HG03520 (cell line): ENCODE measurements around the gene NKX2-4.
"Not testable (repeated sequence)": the region's sequence is repeated elsewhere in the genome, so short reads cannot be mapped to it uniquely, and the experiment has no call there.

Source experiments
- ATAC-seq: cut with Tn5 transposase; IDR thresholded peaks from one replicate; pipeline ENCODE4 v1.9.1; 2021; ENCODE audit warnings: mild to moderate bottlenecking, moderate library complexity; ENCODE audit not compliant: unreplicated experiment

The NKX2-4 gene

GRCh38 chr20:21394551-21394950, 2.8 kb downstream of the NKX2-4 start:
- no peak for ATAC-seq

DNA sequence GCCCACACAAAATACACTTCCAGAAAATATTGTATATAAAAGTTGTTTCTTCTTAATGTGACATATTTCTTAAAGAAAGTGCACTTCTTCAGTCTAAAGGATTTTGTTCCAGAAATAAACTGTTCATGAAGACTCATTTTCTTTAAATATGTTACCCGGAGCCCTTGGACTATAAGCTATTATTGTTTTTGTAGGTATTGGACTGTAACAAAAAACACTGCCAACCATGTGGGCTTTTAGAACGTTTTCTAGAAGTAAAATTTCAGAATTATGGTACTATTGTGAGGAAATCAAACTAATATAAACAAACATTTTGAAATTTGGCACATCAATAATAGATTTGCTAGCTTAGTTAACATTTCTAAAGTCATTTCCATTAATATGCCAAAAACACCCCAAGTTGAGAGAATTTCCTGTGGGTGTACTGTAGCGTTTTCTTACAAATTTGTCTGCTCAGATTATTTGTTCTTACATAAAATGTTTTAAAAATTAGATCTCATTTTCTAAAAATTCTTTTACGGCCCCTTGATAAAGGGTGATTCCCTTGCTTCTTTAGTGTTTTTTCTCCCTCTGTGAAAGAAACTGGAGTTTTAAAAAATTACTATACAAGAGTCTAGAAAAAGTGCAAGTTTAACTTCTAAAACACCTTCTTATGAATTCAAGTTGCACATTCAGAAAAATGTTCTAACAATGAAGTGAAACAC, 3.4 kb downstream of the NKX2-4 start:
- no peak for ATAC-seq

DNA sequence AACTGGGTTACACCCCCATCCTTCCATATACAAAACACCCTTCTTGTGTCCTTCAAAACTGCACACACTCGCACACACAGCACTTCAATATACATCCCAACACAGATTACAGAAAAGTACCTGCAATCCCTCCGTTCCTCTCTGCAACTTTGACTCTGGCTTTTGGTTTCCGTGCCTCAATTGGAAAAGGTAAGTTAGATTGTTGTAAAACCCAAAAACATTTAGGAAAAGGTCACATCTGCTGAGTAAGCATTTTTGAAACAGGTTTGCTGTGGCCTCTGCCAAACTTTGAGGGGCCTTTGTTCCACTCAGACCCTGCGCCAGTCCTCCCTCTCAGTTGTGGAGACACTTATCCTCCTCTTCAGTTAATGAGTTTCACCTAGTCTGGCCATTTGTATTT, 4.2 kb downstream of the NKX2-4 start:
- ATAC-seq, result no peak

GRCh38 chr20:21391972-21392352, 5.4 kb downstream of the NKX2-4 start:
- no peak for ATAC-seq

GRCh38 chr20:21391185-21391971, 5.9 kb downstream of the NKX2-4 start:
- ATAC-seq, result no peak

DNA sequence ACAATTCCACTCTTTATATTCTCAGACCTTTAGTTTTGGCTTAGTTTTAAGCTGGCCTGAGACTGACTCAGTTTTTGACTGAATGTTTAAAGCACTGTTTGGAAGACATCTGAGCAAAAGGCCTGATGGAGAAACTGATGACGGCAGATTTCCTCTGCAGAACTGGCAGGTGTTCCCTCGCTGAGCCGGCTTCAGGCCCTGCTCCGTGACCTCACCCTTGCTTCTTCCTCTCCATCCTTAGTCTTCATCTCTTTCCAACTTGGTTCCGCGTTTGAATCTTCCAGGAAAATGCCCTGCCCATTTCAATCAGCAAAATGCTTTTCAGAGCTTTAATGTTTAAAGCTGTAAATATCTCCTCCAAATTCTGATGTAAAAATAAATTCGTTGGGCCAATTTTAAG, 6.6 kb downstream of the NKX2-4 start:
- no peak for ATAC-seq

DNA sequence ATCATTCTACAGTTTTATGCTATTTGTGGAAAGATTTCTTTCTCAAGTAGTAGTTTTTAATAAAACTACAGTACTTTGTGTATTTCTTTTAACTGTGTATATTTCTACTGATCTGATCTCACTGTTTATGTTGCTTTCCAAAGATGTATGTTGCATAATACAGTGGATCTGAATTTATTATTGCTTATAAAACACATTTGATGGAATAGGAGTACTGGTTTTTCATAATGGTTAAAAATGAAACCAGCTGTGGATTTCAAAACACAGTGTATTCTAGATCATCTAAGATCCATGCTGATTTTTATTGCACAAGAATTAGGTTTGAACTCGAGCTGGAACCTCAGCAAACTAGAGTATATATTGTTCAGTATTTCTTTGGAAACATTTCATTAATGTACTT, 8.0 kb downstream of the NKX2-4 start:
- no peak for ATAC-seq

- ATAC-seq, result no peak
Observed at GRCh38 chr20:21388566-21388965, 8.8 kb downstream of the NKX2-4 start.

DNA sequence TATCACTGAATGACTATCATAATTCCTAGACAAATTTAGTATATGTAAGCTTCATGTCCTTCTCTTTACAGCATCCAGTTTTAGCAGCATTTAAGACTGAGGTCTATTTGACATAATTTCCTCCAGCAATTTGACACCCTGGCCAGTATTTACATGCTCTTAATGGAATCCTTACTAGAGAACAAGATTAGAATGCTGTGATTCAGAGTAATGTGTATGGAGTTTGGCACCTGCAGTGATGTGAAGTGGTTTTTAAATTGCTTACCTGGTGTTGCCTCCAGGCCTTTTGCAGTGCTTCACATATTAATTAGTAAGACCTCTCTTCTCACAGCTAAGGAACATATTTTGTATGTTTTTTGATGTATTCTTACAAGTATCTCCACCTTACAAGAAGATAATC, 9.8 kb downstream of the NKX2-4 start:
- ATAC-seq, result no peak

GRCh38 chr20:21386111-21386510, 11.2 kb downstream of the NKX2-4 start:
- ATAC-seq, result no peak

DNA sequence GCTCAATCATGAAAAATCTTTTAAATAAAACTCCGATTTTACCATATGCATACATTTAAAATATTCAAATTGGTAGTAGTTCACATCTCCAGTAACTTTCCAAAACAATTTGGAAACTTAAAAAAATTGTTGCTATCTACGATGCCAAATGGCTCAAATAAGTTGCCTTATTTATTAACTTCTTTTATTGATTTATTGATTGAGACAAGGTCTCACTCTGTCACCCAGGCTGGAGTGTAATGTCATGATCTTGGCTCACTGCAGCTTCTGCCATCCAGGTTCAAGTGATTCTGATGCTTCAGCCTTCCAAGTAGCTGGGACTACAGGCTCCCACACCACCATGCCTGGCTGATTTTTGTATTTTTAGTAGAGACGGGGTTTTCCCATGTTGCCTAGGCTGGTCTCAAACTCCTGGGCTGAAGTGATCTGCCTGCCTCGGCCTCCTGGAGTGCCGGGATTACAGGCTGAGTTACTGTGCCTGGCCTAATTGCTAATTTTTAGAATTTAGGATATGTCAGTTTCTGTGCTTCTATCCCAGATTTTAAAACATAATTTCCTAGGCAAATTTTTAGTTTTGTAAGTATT, 12.9 kb downstream of the NKX2-4 start:
- ATAC-seq, result no peak

DNA sequence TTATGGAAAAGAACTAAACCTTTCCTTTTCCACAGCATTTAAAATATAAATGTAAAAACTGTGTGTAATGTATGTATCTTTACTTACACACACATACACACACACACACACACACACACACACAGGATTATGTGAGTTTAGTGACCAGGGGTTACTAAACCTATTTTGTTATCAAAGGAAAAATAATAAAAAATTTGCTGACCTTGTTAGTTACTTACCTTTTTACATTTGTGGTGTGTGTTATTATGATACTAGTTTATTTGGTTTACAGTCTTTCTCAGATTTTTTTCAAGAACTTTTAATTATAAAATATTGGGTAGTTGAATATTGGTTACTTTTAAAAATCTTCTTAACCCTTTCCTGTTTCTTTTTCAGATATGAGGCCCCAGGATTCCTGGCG, 15.7 kb downstream of the NKX2-4 start:
- ATAC-seq, result no peak

DNA sequence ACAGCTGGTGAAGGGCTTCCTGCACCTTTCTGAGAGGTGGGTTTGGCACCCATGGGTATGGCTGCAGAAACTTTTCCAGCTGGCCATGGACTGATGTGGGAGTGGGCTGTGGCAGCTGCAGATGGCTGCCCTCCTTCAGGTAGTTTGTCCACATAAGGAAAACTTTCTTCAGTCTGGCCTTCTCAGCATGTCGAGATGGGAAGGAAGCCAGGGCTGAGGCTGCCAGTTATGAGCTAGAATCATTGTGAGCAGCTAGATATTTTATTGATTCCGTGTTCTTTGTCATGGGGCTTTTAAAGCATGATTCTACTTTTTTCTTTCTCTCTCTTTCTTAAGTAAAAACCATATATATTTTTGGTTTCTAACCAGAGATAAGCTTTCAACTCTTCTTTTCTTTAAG, 16.6 kb downstream of the NKX2-4 start:
- no peak for ATAC-seq

- ATAC-seq, result no peak
Observed at GRCh38 chr20:21378259-21378658, 19.1 kb downstream of the NKX2-4 start.

DNA sequence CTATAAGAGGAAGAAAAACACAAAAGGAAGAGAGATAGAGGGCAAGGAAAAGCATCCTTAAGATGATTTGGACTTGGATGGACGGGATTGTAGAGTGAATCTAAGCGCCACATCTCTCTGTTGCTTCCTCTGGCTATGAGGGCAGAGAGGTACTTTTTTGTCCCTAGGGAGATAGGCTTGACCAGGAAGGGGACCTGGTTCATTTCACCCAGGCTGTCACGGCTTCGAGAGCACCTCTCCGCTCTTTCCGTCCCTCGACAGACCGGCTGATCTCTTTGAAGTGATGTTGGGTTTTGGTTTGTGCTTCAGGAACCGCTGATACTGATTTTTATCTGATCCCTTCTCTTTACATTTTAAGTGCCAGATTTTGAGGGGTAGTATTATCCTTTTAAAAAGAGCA, 19.6 kb downstream of the NKX2-4 start:
- no peak for ATAC-seq

- ATAC-seq, result no peak
Observed at GRCh38 chr20:21376626-21377025, 20.7 kb downstream of the NKX2-4 start.

- no peak for ATAC-seq
Observed at GRCh38 chr20:21373436-21373835, 23.9 kb downstream of the NKX2-4 start.

DNA sequence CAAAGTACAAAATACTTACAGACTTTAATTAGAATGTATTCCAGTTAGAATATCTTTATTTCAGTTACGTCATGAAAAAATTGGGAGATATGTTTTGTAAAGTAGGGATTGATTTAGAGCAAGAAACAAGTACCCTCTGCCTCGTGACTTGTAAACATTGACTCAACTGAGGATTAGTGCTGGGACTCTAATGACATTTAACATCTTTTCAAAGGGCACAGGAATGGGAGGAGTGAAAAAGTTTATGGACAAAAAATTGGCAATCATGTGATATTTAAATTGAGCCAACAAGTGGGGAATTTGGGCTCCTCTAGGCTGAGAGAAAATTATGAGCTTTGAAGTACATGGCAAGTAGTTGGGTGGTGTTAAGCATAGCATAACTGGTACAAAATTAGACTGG, 25.3 kb downstream of the NKX2-4 start:
- no peak for ATAC-seq

- ATAC-seq, result no peak
Observed at GRCh38 chr20:21371193-21371592, 26.1 kb downstream of the NKX2-4 start.

DNA sequence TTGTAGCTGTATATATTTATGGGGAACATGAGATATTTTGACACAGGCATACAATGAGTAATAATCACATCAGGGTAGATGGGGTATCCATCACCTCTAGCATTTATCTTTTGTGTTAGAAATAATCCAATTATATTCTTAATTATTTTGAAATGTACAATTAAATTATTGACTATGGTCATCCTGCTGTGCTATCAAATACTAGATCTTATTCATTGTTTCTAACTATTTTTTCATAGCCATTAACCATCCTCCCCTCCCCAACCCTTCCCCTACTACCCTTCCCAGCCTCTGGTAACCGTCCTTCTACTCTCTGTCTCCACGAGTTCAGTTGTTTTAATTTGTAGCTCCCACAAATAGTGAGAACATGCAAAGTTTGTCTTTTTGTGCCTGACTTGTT, 28.5 kb downstream of the NKX2-4 start:
- no peak for ATAC-seq

DNA sequence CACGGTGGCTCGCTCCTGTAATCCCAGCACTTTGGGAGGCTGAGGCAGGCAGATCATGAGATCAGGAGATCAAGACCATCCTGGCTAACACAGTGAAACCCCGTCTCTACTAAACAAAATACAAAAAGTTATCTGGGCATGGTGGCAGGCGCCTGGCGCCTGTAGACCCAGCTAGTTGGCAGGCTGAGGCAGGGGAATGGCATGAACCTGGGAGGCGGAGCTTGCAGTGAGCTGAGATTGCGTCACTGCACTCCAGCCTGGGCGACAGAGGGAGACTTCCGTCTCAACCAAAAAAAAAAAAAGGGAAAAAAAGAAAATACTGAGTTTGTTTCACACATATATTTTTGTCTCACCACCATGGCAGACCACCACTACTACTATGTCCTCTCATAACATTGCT, 31.1 kb downstream of the NKX2-4 start:
- ATAC-seq, result not testable (repeated sequence)

GRCh38 chr20:21365771-21366170, 31.6 kb downstream of the NKX2-4 start:
- no peak for ATAC-seq
